Panc1 (cell line): Measurements from ENCODE around the gene SSH3.

Source experiments
- POLR2AphosphoS5 ChIP-seq: IDR thresholded peaks from 2 replicates; pipeline ENCODE4 v1.6.1; 2012; ENCODE audit warnings: mild to moderate bottlenecking, low read depth, low read length, moderate library complexity
- REST ChIP-seq, 2 experiments: IDR thresholded peaks; 2 replicates each; pipeline ENCODE4 v1.6.1; 2011 to 2012; ENCODE audit warnings: low read depth in 2 of 2, control low read depth in 1 of 2, low read length in 1 of 2, mild to moderate bottlenecking in 1 of 2, moderate library complexity in 1 of 2; ENCODE audit not compliant: insufficient read depth in 1 of 2
- TCF7L2 ChIP-seq: IDR thresholded peaks from 2 replicates; pipeline ENCODE4 v1.6.1; 2011; ENCODE audit warnings: mild to moderate bottlenecking, low read depth, low read length, inconsistent platforms
- TF ChIP-seq, protein P1 (sequence below): fragments of 450-650 bp; IDR thresholded peaks from 2 replicates; pipeline ENCODE4 v1.5.1; 2017; ENCODE audit warnings: mild to moderate bottlenecking

- TF ChIP-seq, protein P1, sequence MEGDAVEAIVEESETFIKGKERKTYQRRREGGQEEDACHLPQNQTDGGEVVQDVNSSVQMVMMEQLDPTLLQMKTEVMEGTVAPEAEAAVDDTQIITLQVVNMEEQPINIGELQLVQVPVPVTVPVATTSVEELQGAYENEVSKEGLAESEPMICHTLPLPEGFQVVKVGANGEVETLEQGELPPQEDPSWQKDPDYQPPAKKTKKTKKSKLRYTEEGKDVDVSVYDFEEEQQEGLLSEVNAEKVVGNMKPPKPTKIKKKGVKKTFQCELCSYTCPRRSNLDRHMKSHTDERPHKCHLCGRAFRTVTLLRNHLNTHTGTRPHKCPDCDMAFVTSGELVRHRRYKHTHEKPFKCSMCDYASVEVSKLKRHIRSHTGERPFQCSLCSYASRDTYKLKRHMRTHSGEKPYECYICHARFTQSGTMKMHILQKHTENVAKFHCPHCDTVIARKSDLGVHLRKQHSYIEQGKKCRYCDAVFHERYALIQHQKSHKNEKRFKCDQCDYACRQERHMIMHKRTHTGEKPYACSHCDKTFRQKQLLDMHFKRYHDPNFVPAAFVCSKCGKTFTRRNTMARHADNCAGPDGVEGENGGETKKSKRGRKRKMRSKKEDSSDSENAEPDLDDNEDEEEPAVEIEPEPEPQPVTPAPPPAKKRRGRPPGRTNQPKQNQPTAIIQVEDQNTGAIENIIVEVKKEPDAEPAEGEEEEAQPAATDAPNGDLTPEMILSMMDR = peak; percentile 94
- no peak for TF ChIP-seq POLR2AphosphoS5
- TF ChIP-seq TCF7L2 = no peak
- no peak for TF ChIP-seq REST (IDR thresholded peaks at IDR 0.05; ENCODE audit: insufficient read depth in 1 of 2, low read depth in 2 of 2, low read length in 1 of 2)
Measured at GRCh38 chr11:67345920-67346819, 42.8 kb downstream of the SSH3 start.
